ENCODE results near the gene ZNF32.

DNA sequence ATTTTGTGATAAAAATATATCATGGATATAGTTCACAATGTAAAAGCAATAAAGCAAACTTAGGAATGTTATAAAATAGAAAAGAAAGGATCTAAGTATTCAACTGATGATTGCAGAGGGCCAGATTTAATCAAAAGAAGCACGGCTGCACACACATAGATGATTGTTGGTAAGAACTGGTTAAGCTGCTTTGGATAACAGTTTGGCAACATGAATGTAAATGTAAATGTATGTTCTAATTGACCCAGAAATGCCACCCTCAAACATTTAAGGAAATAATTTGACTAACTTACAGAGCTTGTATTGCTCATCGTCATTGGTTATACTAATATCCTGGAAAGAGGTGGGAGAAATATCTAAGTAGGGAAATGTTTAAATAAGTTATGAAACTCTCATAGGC is 29.3 kb downstream of the ZNF32 start:
- no peak for TF ChIP-seq EZH2 (IDR thresholded peaks at IDR 0.05)
- no peak for TF ChIP-seq FOXP2 (optimal IDR thresholded peaks at IDR 0.05; ENCODE audit: control extremely low read depth, extremely low read length, insufficient read depth)
- TF ChIP-seq POLR2AphosphoS5 (IDR thresholded peaks at IDR 0.05; ENCODE audit: borderline replicate concordance, low read depth, low read length) = no peak
